ENCODE measurements around the gene IRF2BPL.

GRCh38 chr14:77055306-77055705 lies 26.8 kb upstream of the IRF2BPL start:
- TF ChIP-seq MAX (IDR thresholded peaks at IDR 0.05): no peak
- TF ChIP-seq CTCF (IDR thresholded peaks at IDR 0.05 in 2 of 3, conservative IDR thresholded peaks at IDR 0.05 in 1 of 3; ENCODE audit: borderline replicate concordance in 1 of 3, insufficient read depth in 1 of 3, low read depth in 2 of 3, low read length in 2 of 3): no peak
- TF ChIP-seq REST (IDR thresholded peaks at IDR 0.05; ENCODE audit: low read depth): no peak
- TF ChIP-seq POLR2A (IDR thresholded peaks at IDR 0.05; ENCODE audit: borderline replicate concordance, extremely low read depth, insufficient read depth, insufficient read length): no peak
- no peak for TF ChIP-seq RAD21 (IDR thresholded peaks at IDR 0.05; ENCODE audit: low read depth)
- TF ChIP-seq EGR1 (IDR thresholded peaks at IDR 0.05; ENCODE audit: low read depth): no peak
- TF ChIP-seq ZBTB33 (IDR thresholded peaks at IDR 0.05; ENCODE audit: extremely low read depth, insufficient replicate concordance, low read length): no peak
- no peak for TF ChIP-seq SIN3A (IDR thresholded peaks at IDR 0.05; ENCODE audit: low read depth)
- TF ChIP-seq TCF7L2 (IDR thresholded peaks at IDR 0.05; ENCODE audit: borderline replicate concordance, extremely low read depth, insufficient read depth, insufficient read length): no peak
